Activated naive CD8-positive, alpha-beta T cell treated with anti-CD3 and anti-CD28 coated beads, Interleukin-2, amount 10 ng/mL, durations not matched to agents 7 days and 5 days (primary cell): ENCODE measurements around the gene SRC. TPM values are rescaled to one million over a fixed set of nuclear protein-coding genes. Genes with fewer than 3 reads are reported as not detected.
"Not testable (repeated sequence)": the region's sequence is repeated elsewhere in the genome, so short reads cannot be mapped to it uniquely, and the experiment has no call there.

ENCODE experiments used
- ATAC-seq: fragments of 150-1000 bp; cut with Tn5 transposase; one replicate; pipeline ENCODE4 v1.10.0; 2021; ENCODE audit warnings: low read depth, moderate library complexity
- POLR2A ChIA-PET: fragments of 350-600 bp; sonication (Branson Sonifier 250); formaldehyde crosslinking; loops from one replicate; lab custom pipeline; 2021; ENCODE audit warnings: antibody characterized with exemption; lab: Charles Lee
- DNase-seq: peaks from one replicate; pipeline ENCODE4 v3.0.0; 2021
- H3K27ac Mint-ChIP-seq: one replicate; pipeline ENCODE4 v1.8.0; 2022; ENCODE audit warnings: mild to moderate bottlenecking, mixed read lengths
- H3K27me3 Mint-ChIP-seq: one replicate; pipeline ENCODE4 v1.8.0; 2022; ENCODE audit warnings: mild to moderate bottlenecking, moderate library complexity, mixed read lengths
- H3K36me3 Mint-ChIP-seq: one replicate; pipeline ENCODE4 v1.8.0; 2021; ENCODE audit warnings: mild to moderate bottlenecking, mixed read lengths
- H3K4me1 Mint-ChIP-seq: one replicate; pipeline ENCODE4 v1.8.0; 2021; ENCODE audit warnings: mixed read lengths
- H3K4me3 Mint-ChIP-seq: one replicate; pipeline ENCODE4 v1.8.0; 2022; ENCODE audit warnings: mild to moderate bottlenecking, moderate library complexity, mixed read lengths
- H3K9me3 Mint-ChIP-seq: one replicate; pipeline ENCODE4 v1.8.0; 2021; ENCODE audit warnings: mixed read lengths
- total RNA-seq, 2 experiments: library from RNA; stranded (reverse); gene quantifications; one replicate each; pipeline ENCODE4 v1.2.3, GENCODE V29; 2021

Gene SRC
- total RNA-seq, 2 experiments from 2014 or later, result 4.5 to 5.6 TPM

DNA sequence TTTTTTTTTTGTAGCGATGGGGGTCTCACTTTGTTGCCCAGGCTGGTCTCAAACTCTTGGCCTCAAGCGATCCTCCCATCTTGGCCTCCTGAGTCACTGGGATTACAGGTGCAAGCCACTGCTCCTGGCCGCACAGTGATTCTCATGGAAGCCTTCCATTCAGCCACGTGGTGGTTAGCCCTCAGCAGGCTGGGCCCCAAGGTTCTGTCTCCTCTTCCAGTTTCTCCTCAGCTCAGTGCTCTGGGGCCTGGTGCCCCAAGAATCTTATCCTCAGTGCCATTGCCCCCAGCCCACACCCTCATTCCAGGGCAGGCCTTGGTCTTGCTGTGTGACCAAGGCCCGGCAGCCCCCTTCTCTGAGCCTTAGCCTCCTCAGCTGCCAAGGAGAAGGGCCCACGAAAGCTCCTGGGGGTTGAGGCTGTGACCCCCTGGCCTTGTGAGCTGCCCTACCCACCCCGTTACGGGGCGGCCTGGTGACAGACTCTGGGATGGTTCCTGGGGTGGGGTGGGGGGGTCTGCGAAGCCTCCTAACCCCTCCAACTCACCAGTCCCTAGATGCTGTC, 16.4 kb downstream of the SRC start:
- Mint-ChIP-seq H3K9me3 (no peaks in the 10 kb centered on the region), H3K27me3 (no peaks in the 10 kb centered on the region), H3K36me3 (peaks cover 2% of the 10 kb centered on the region), H3K27ac (no peak overlapping the region), H3K4me3 (no peak overlapping the region), H3K4me1 (peaks cover 2% of the 10 kb centered on the region)
- ATAC-seq (no peak), DNase-seq (no peak)
- POLR2A ChIA-PET, result no interaction called here

DNA sequence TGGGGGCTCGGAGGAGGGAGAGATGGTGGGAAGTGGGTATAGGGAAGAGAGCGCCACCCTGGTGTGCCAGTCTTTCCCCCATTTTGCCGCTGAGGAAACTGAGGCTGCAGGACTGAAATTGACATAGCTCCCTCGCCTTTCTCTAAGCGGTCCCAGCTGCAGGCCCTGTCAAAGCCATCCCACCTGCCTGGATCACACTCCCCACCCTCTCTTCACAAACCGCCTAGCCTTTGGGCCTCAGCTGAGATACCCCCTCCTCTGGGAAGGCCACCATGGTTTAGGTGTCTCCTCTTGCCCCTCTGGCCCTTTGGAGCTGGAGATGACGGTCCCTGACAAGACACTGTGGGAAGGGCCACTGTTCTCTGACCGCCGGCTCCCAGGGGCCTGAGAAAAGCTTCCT, 16.9 kb downstream of the SRC start:
- ATAC-seq, result no peak
- POLR2A ChIA-PET, result no interaction called here
- Mint-ChIP-seq H3K27me3 (no peaks in the 10 kb centered on the region), H3K9me3 (no peaks in the 10 kb centered on the region), H3K4me3 (no peak overlapping the region), H3K4me1 (peaks cover 2% of the 10 kb centered on the region), H3K36me3 (peaks cover 2% of the 10 kb centered on the region), H3K27ac (no peak overlapping the region)
- no peak for DNase-seq

DNA sequence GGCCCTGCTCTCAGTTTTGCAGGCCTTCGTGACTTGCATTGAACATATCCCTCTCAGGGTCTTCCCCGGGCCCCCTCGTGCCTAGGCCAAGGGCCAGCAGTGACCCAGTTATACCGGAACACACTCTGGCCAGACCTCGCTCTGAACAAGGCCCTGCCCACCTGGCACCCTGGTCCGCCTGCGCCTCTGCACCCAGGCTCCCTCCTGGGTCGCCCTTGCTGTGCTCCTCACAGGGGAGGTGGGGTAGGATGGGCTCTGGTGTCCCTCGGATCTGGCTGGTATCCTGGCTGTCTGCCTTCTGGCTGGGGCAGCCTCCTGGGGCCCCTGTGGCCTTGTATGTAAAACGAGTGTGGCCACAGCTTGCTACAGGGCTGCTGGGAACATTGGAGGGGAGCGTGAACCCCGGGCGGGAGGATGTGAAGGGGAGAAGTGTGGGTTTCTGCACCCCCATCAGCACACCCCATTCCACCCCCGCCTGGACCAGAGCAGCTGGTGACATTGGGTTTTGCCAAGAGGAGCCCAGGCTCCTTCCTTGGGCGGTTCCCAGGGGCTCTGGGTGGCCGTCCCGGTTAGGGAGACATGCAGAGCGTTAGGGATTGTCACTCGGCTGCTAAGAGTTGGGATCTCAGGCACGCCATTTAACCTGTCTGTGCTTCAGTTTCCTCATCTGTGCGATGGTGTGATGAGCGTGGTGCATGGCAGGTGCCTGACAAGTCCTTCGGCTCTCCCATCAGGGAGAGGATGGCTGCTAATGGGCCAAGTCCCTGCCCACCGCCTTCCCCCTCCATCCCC, 17.5 kb downstream of the SRC start:
- H3K9me3 Mint-ChIP-seq, result no peaks in the 10 kb centered on the region
- DNase-seq, result no peak
- peaks cover 2% of the 10 kb centered on the region for H3K36me3 Mint-ChIP-seq
- no peak for ATAC-seq
- H3K27me3 Mint-ChIP-seq, result no peaks in the 10 kb centered on the region
- H3K27ac Mint-ChIP-seq, result no peak overlapping the region
- no peak overlapping the region for H3K4me3 Mint-ChIP-seq
- POLR2A ChIA-PET, result no interaction called here
- peaks cover 2% of the 10 kb centered on the region for H3K4me1 Mint-ChIP-seq

DNA sequence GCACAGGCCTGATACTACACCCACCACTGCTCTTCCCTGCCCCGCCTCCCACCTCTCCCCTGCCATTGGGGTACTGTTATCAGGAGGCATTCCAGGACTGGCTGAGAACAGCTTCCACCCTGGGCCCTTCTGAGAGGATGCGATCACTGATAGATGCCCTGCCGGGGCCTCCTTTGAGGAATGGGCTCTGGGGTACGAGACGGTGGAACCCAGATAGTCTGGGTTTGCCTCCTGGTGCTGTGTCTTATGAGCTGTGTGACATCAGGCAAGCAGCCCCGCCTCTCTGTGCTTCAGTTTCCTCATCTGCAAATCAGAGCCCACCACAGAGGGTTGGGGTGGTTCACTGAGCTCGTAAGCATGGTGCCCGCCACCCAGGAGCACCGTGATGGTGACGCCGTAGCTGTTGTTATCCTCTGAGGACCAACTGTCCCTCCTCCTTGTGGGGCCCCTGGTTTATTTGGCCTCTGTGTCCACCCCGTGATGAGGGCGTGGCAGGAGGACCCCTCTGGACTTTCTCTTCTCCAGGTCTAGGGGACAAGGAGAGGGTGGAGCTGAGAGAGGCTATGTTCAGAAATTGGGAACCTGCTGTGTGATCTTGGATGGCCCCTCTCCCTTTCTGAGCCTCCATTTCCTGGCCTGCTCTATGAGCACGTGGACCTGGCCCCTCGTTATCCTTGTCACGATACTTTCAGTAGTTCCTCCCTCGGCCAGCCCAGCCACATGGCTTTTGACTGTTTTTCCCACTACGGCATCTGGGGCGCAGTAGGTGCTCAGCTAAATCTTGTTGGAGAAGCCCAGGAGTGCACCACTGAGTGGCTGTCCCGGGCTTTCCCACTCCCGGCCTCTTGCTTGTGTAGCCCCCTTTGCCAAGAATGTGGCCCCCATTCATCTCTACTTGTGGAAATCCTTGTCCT, 18.3 kb downstream of the SRC start:
- Mint-ChIP-seq H3K27me3 (no peaks in the 10 kb centered on the region), H3K36me3 (peaks cover 2% of the 10 kb centered on the region), H3K4me3 (no peak overlapping the region), H3K4me1 (peaks cover 2% of the 10 kb centered on the region), H3K27ac (no peak overlapping the region), H3K9me3 (no peaks in the 10 kb centered on the region)
- DNase-seq, result no peak
- POLR2A ChIA-PET, result interaction anchor here (0.6 kb wide), 1 partner anchor 81 kb away, joined by 3 read pairs; no protein-coding TSS in a partner anchor
- no peak for ATAC-seq

DNA sequence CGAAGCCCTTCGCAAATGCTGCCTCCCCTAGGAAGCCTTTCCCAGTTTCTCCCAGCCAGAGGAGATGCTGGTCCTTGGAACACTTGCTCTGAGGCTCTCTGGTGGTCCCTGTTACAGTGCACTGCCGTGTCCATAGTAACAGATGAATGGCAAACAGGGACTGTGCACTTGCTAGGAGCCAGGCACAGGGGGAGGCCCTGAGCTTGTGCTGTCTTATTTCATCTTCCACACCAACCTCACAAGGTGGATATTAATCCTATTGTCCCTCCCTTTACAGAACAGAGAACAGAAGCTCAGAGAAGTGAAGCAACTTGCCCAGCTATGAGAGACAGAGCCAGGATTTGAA, 19.0 kb downstream of the SRC start:
- peaks cover 2% of the 10 kb centered on the region for H3K36me3 Mint-ChIP-seq
- no peak overlapping the region for H3K27ac Mint-ChIP-seq
- peaks cover 2% of the 10 kb centered on the region for H3K27me3 Mint-ChIP-seq
- H3K9me3 Mint-ChIP-seq, result no peaks in the 10 kb centered on the region
- POLR2A ChIA-PET, result interaction anchor here (0.6 kb wide), 1 partner anchor 82 kb away, joined by 3 read pairs; no protein-coding TSS in a partner anchor
- ATAC-seq (no peak), DNase-seq (no peak)
- no peak overlapping the region for H3K4me3 Mint-ChIP-seq
- H3K4me1 Mint-ChIP-seq, result peaks cover 2% of the 10 kb centered on the region

DNA sequence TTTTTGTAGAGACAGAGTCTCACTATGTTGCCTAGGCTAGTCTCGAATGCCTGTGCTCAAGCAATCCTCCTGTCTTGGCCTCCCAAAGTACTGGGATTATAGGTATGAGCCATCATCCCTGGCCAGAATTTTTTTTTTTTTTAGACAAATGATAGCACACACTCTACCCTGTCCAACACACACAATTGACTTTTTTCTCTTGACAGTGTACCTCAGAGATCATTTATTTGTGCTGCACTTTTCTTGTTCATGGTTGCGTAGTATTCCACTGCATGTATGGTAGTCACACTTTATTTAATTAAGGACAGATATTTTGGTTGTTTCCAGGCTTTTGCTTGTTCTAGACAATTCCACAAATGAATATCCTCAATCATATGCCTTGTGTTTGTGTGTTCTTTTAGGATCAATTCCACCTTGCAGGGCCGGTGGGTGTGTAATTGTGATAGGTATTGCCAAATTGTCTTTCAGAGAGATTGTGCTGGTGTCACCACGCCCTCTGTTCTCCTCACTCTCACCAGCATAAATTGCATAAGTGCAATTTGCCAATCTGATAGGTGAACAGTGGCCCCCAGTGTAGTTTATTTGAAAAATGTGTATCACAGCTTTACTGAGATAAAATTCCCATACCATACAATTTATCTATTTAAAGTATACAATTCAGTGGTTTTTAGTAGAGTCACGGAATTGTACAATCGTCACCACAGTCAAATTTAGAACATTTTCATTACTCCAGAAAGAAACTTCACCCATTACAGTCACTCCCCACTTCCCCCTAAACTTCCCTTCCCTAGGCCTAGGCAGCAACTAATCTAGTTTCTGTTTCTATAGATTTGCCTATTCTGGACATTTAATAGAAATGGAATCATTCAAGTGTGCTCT, 20.1 kb downstream of the SRC start:
- POLR2A ChIA-PET, result interaction anchor here (0.7 kb wide), 1 partner anchor 1669 kb away, joined by 3 read pairs; no protein-coding TSS in a partner anchor
- no peak for DNase-seq
- no peaks in the 10 kb centered on the region for H3K9me3 Mint-ChIP-seq
- peaks cover 2% of the 10 kb centered on the region for H3K4me1 Mint-ChIP-seq
- H3K36me3 Mint-ChIP-seq, result peaks cover 2% of the 10 kb centered on the region
- H3K4me3 Mint-ChIP-seq, result no peak overlapping the region
- no peak overlapping the region for H3K27ac Mint-ChIP-seq
- peaks cover 2% of the 10 kb centered on the region for H3K27me3 Mint-ChIP-seq
- ATAC-seq, result no peak

DNA sequence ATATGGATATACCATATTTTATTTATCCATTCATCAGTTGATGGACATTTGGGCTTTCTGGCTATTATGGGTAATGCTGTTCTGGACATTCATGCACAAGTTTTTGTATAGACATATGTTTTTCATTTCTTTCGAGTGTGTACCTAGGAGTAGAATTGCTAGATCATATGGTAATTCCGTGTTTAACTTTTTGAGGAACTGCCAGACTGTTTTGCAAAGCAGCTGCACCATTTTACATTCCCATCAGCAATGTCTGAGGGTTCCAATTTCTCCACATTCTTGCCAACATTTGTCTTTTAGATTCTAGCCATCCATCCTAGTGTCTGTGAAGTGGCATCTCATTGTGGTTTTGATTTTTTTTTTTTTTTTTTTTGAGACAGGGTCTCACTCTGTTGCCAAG, 20.8 kb downstream of the SRC start:
- Mint-ChIP-seq H3K9me3 (no peaks in the 10 kb centered on the region), H3K4me3 (no peak overlapping the region), H3K36me3 (peaks cover 2% of the 10 kb centered on the region), H3K27me3 (peaks cover 2% of the 10 kb centered on the region), H3K4me1 (peaks cover 2% of the 10 kb centered on the region), H3K27ac (no peak overlapping the region)
- DNase-seq (no peak), ATAC-seq (no peak)
- POLR2A ChIA-PET, result interaction anchor here (0.7 kb wide), 1 partner anchor 1668 kb away, joined by 3 read pairs; no protein-coding TSS in a partner anchor

DNA sequence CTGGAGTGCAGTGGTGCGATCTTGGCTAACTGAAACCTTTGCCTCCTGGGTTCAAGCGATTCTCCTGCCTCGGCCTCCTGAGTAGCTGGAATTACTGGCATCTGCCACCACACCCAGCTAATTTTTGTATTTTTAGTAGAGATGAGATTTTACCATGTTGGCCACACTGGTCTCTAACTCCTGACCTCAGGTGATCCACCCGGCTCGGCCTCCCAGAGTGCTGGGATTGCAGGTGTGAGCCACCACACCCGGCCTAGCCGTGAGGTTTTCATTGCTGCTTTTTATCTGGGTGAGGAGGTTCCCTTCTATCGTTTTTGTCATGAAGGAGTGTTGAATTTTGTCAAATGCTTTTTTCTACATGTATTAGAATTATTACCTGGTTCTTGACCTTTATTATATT, 23.9 kb downstream of the SRC start:
- Mint-ChIP-seq H3K27ac (no peak overlapping the region), H3K9me3 (no peaks in the 10 kb centered on the region), H3K4me1 (peaks cover 2% of the 10 kb centered on the region), H3K4me3 (no peak overlapping the region), H3K27me3 (peaks cover 2% of the 10 kb centered on the region), H3K36me3 (peaks cover 2% of the 10 kb centered on the region)
- DNase-seq (no peak), ATAC-seq (no peak)
- POLR2A ChIA-PET, result no interaction called here

DNA sequence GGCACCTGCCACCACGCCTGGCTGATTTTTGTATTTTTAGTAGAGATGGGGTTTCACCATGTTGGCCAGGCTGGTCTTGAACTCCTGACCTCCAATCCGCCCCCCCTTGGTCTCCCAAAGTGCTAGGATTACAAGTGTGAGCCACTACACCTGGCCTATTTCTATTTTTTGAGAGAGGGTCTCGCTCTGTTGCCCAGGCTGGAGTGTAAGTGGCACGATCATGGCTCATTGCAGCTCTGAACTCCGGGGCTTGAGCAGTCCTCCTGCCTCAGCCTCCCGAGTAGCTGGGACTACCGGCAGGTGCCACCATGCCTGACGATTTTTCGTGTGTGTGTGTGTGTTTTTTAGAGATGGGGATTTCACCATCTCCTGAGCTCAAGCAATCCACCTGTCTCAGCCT, 25.9 kb downstream of the SRC start:
- not testable (repeated sequence) for H3K27ac Mint-ChIP-seq, H3K36me3 Mint-ChIP-seq, H3K27me3 Mint-ChIP-seq, H3K4me1 Mint-ChIP-seq, DNase-seq, H3K4me3 Mint-ChIP-seq, H3K9me3 Mint-ChIP-seq, ATAC-seq
- POLR2A ChIA-PET, result interaction anchor here (0.6 kb wide), 1 partner anchor 8 kb away, joined by 5 read pairs; no protein-coding TSS in a partner anchor

DNA sequence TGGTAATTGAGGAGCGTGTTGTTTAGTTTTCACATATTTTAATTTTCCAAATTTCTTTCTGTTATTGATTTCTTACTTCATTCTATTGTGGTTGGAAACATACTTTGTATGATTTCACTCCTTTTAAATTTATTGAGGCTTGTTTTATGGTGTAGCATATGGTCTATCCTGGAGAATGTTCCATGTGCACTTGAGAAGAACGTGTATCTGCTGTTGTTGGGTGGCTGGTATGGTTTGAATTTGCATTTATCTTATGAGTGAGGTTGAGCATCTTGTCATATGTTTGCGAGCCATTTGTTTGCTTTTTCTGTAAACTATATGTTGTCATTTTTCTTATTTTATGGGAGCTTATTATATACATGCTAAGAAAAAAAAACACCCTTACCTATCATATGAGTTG, 26.5 kb downstream of the SRC start:
- Mint-ChIP-seq H3K9me3 (no peaks in the 10 kb centered on the region), H3K4me3 (no peak overlapping the region), H3K4me1 (peaks cover 5% of the 10 kb centered on the region), H3K36me3 (no peaks in the 10 kb centered on the region), H3K27me3 (peaks cover 2% of the 10 kb centered on the region), H3K27ac (no peak overlapping the region)
- DNase-seq (no peak), ATAC-seq (no peak)
- POLR2A ChIA-PET, result no interaction called here

DNA sequence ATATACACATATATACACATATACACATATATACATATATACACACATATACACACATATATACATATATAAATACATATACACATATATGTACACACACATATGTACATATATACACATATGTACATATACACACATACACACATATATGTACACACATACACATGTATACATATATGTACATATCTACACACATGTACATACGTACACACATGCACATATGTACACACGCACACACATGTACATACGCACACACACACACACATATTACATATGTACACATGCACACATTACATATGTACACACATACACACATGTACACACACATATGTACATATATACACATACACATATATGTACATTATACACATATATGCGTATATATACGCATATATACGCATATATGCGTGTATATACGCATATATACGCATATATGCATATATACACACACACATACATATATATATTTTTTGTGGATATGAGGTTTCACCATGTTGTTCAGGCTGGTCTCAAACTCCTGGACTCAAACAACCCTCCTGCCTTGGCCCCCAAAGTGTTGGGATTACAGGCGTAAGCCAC, 27.2 kb downstream of the SRC start:
- POLR2A ChIA-PET, result interaction anchor here (0.5 kb wide), 1 partner anchor 199 kb away, joined by 4 read pairs; no protein-coding TSS in a partner anchor

DNA sequence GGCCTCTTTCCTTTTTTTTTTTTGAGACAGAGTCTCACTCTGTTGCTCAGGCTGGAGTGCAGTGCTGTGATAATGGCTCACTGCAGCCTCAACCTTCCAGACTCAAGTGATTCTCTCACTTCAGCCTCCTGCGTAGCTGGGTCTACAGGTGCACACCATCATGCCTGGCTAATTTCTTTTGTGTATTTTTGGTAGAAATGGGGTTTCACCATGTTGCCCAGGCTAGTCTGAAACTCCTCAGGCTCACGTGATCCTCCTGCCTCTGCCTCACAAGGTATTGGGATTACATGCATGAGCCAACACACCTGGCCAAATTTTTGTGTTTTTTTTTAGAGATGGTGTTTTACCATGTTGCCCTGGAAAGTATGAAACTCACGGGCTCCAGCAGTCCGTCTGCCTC, 29.3 kb downstream of the SRC start:
- DNase-seq, result no peak
- POLR2A ChIA-PET, result no interaction called here
- no peak overlapping the region for H3K27ac Mint-ChIP-seq

More for the DNA sequence above, 27.2 kb downstream of the SRC start:
- H3K9me3 Mint-ChIP-seq, result no peaks in the 10 kb centered on the region
- H3K4me1 Mint-ChIP-seq, result peaks cover 5% of the 10 kb centered on the region
- no peak overlapping the region for H3K27ac Mint-ChIP-seq
- DNase-seq (no peak), ATAC-seq (no peak)
- peaks cover 2% of the 10 kb centered on the region for H3K27me3 Mint-ChIP-seq
- H3K4me3 Mint-ChIP-seq, result no peak overlapping the region
- no peaks in the 10 kb centered on the region for H3K36me3 Mint-ChIP-seq

More for the DNA sequence above, 29.3 kb downstream of the SRC start:
- Mint-ChIP-seq H3K27me3 (no peaks in the 10 kb centered on the region), H3K4me1 (peaks cover 5% of the 10 kb centered on the region), H3K36me3 (no peaks in the 10 kb centered on the region), H3K9me3 (no peaks in the 10 kb centered on the region), H3K4me3 (no peak overlapping the region)
- ATAC-seq, result no peak
